Muscle of back (tissue), 11 donors: ENCODE data around the gene TBC1D19. TPM values are rescaled to one million over a fixed set of nuclear protein-coding genes. Genes with fewer than 3 reads are reported as not detected.
"Not testable (repeated sequence)": the region's sequence is repeated elsewhere in the genome, so short reads cannot be mapped to it uniquely, and the experiment has no call there.

Experiments
- DNase-seq, 3 donors: peaks; one replicate each; pipeline versions ENCODE4 v3.0.0 to v3.0.0-alpha.2; 2013
- polyA plus RNA-seq, 10 donors: library from polyadenylated mRNA; unstranded; fragments of 120-200 nt; gene quantifications; one replicate each; pipeline ENCODE4 v1.2.1, GENCODE V29; 2013; ENCODE audit not compliant: insufficient read length in 10 of 10

The TBC1D19 gene
- polyA plus RNA-seq, 10 donors: 8.5 to 13.7 (median 11.4) TPM

- DNase-seq: no peak
Observed at GRCh38 chr4:26594778-26595177, 10.9 kb downstream of the TBC1D19 start.

GRCh38 chr4:26596843-26597242, 13.0 kb downstream of the TBC1D19 start:
- no peak for DNase-seq

GRCh38 chr4:26601204-26601603, 17.3 kb downstream of the TBC1D19 start:
- DNase-seq: no peak

DNA sequence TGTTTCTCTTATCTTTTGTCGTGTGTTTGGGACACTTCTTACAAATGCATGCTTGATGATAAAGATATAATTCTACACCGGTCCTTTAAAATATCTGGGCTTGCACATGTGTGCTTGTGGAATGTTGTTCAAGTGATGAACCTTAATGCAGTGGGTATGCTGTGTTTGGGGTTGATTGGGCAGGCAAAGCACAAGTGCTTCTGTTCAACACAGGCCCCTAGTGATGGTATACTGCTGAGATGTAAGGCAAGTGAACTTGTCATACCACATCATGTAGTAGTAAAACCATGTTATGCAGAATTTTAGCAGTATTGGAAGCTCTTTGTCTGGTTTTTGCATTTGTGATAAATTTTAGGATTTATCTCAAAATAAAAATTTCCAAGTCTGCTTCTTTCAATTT, 23.9 kb downstream of the TBC1D19 start:
- no peak for DNase-seq

DNA sequence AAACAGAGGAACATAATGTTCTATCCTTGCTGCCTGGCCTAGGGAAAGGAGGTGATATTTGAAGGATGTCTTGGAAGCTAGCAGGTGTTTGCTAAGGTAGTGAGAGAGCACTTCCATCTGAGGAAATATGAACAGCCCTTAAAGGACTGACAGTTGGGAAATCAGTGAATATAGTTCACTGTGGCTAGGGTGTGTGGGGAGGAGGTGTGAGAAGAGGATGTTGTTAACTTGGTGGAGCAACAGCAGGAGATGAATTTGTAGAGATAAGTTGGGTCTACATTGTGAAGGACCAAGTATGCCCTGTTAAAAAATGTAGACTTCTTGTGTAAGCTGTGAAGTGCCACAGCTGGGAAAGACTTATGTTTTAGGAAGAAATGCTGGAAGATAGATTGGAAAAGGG, 25.5 kb downstream of the TBC1D19 start:
- no peak for DNase-seq

- DNase-seq: no peak
Observed at GRCh38 chr4:26609868-26610267, 26.0 kb downstream of the TBC1D19 start.

DNA sequence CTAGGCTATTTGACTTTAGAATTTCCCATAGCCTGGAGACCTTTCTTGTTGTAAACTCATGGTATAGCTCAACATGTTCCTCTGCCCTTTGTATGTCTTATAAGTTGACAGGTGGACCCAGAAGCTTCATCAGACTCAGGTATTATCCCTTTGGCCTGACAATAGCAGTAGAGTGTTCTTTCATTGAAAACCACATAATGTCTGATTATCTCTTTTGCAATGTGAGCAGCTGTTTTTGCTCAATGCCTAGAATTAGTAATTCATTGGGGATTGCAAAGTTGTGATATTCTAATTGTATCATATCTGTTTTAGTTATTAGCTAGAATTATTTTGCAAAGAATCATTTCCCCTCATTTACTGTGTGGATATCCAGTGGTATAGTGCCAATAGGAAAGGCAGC, 27.5 kb downstream of the TBC1D19 start:
- DNase-seq: no peak

DNA sequence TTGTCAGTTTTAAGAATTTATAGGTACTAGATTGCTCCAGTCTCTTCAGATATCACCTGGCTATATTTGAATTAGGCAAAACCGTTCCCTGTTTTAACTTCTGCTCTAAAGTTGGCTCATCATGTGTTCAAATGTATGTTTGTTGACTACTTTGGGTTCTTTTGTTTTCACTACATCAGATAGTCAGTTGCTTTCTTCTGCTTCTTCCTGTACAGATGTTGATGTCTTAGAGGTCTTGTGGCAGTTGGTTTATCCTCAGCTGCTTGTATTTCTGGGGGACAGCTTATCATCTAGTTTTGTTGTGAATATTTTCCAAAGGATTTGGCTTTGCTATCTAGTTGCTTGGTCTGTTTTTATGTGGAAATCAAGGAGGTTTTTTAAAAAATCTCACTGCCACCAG, 28.0 kb downstream of the TBC1D19 start:
- no peak for DNase-seq

GRCh38 chr4:26613237-26613636, 29.4 kb downstream of the TBC1D19 start:
- DNase-seq: no peak

DNA sequence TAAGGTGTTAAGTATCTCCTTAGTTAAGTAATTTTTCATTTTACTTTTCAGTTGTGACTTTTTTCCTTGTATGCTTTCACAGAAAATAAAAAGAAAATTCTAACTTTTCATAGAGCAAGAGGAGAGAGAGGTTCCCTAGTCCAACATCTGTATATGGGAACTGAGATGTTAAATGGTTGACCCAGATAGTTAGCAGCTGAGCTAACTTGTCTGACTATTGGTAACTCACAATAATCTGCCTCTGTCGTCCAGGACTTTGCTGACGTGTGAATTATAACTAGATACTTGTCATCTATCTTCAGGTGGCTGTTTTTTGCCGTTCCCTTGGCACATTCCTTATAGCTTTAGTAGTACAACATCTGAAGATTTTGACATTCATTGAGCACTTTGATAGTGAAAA, 29.9 kb downstream of the TBC1D19 start:
- DNase-seq: no peak

GRCh38 chr4:26619784-26620183, 35.9 kb downstream of the TBC1D19 start:
- peak in 1 of 3 donors; percentile 1 for DNase-seq

- no peak for DNase-seq
Observed at GRCh38 chr4:26621366-26621765, 37.5 kb downstream of the TBC1D19 start.

DNA sequence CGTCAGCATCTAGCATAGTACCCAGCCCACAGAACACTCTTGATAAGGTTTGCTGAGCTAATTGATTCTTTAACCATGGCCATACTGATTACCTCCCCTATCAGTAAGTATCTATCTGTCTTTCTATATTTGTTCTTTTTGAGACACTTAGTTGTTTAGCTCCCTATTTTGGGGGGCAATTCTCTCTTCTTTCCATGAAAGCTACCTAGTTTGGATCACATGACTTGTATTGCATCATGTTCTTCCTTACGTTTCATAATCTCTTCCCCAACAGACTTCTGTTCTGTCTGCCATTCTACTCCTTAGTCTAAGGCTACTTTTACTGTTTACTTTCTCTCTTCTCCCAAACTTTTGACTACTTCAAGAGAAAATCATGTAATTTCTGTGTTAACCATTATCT, 39.0 kb downstream of the TBC1D19 start:
- no peak for DNase-seq

- DNase-seq: not testable (repeated sequence)
Observed at GRCh38 chr4:26626658-26627057, 42.8 kb downstream of the TBC1D19 start.

- DNase-seq: no peak
Observed at GRCh38 chr4:26632916-26633315, 49.0 kb downstream of the TBC1D19 start.

DNA sequence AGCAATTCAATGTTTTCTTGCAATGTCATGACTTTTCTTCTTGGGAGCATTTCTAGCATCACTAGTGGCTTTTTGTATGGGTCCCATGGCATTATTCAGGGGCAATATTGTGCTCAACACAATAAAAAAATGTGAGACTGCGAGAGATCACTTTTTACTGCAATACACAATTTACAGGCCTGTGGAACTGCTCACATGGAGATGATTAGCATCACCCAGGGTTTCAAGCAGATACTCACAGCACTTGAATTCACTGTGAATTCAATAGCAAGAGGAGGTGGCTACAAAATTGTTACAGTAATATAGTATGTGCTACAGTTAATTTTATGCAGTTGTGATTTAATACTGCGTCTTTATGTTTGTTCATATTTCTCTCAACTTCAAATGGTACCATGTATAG, 50.4 kb downstream of the TBC1D19 start:
- no peak for DNase-seq

DNA sequence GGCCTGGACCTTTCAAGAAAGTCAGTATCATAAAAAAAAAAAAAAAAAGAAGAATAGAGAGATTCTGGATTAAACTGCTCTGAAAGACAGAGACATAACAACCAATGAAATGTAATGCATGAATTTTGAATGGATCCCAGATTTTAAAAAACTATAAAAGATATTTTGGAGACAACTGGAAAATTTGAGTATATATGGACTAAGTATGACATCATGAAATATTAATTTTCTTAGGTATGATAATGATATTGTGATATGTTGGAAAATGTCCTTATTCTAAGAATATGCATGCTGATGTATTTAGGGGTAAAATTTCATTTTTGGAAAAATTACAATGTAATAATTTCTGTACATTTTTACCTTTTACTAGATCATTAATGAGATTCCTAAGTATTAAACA, 52.6 kb downstream of the TBC1D19 start:
- DNase-seq: no peak

GRCh38 chr4:26640639-26641038, 56.8 kb downstream of the TBC1D19 start:
- not testable (repeated sequence) for DNase-seq

DNA sequence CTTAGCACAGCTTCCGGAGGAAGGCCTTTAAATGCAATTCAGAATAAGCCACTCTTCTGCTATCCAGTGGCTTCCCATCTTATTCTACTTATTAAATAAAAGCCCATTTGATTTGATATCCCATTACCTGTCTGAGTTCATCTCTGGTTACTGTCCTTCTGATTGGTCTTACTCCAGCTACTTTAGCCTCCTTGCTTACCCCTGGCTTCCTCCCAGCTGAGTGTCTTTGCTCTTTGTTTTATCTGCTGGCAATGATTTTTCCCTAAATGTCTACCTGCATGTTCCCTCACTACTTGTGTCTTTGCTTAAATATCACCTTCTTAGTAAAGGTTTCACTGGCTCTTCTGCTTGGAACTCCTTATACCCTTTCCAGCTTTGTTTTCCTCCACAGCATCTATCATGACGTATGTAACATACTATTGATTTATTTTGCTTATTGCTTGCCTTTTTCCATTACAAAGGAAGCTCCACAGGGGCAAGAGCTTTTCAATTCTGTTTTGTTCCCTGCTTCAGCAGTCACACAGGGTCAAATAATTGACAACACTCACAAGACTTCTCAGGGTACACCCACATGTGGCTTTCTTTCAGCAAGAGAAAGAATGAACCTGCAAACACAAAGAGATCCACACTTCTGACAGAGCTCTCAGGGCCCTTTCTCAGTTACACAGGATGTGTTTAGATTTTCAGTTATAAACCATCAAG, 63.8 kb downstream of the TBC1D19 start:
- no peak for DNase-seq

DNA sequence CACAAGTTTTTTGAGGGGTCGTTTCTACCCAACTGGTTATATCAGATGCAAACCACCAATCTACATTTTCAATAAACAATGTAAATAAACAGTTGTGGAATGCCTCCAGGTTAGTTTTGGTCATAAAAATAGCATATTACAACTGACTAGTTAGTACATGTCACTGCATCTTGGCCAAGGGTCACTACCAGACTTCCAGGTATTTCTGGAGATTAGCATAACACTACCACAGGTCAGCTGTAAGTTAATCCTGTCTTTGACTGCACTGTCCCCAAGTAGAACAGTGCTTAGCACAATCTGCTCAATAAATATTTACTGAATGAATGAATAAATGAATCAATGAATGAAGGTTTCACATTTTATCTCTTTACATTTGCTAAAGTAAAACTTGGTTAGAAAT, 64.4 kb downstream of the TBC1D19 start:
- no peak for DNase-seq

DNA sequence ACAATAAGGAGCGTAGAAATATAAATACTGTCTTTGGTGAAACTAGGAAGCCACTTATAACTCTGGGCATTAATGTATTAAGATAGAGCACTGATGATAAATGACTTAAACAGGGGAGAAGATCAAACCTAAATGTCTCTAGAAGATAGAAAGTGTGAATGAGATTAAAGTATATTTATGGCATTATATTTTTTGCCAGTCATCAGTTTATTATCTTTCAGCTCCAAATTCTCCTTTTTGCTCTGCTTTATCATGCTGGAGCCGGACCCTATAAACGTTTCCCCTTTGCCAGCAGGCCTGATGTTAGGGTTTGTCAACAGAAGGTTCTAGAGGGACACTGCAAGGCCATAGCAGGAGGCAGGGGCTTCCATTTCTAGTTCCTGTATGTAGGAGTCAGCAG, 76.4 kb downstream of the TBC1D19 start:
- DNase-seq: no peak

DNA sequence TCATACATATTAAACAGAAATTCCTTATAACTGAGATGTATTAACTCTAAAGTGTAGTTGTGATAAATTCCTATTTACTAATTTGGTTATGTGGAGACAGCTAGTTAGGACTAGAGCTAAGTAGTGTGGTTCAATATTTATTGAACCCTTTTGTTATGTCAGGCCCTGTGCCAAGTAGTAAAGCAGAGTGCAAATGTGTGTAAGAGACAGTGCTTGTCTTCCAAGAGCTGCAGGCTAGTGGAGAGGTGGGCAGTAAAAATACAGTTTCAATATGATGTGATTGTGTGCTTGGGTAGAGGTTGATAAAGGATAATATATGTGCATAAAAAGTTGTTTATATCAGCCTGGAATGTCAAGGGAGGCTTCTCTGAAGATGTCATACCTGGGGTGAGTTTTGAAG, 80.0 kb downstream of the TBC1D19 start:
- no peak for DNase-seq

GRCh38 chr4:26670903-26671537, 87.1 kb downstream of the TBC1D19 start:
- DNase-seq: no peak
